SU-DHL-6 (cell line): Measurements from ENCODE around the gene BCAS3.

Experiments used
- H2AFZ ChIP-seq: fragments of 200-600 bp; sonication (generic); 2 replicates; pipeline ENCODE4 v1.6.1; 2014; ENCODE audit warnings: low read depth, mild to moderate bottlenecking, moderate library complexity, mixed read lengths, antibody characterized with exemption, low read length; ENCODE audit not compliant: severe bottlenecking
- H3F3A ChIP-seq: fragments of 200-600 bp; shearing (Covaris generic); 2 replicates; pipeline ENCODE4 v1.6.0; 2016; ENCODE audit warnings: antibody characterized with exemption, mild to moderate bottlenecking; ENCODE audit not compliant: insufficient read depth
- H3K27ac ChIP-seq: fragments of 200-600 bp; sonication (generic); 2 replicates; pipeline ENCODE4 v1.5.1; 2016; ENCODE audit warnings: low read depth, mild to moderate bottlenecking, low read length, moderate library complexity, mixed read lengths
- H3K27me3 ChIP-seq: fragments of 200-600 bp; sonication (generic), shearing (Covaris generic); 2 replicates; pipeline ENCODE4 v1.6.0; 2014; ENCODE audit warnings: mild to moderate bottlenecking, low read length
- H3K36me3 ChIP-seq: fragments of 200-600 bp; sonication (generic); 2 replicates; pipeline ENCODE4 v1.6.1; 2014; ENCODE audit warnings: mild to moderate bottlenecking, low read length, mixed read lengths
- H3K4me2 ChIP-seq: fragments of 300-600, 200-600 bp; shearing (Covaris generic), sonication (generic); 2 replicates; pipeline ENCODE4 v1.6.0; 2014; ENCODE audit warnings: low read length, low read depth, mild to moderate bottlenecking; ENCODE audit not compliant: poor library complexity, severe bottlenecking
- H3K4me3 ChIP-seq: fragments of 200-600 bp; sonication (generic); 2 replicates; pipeline ENCODE4 v1.5.1; 2014; ENCODE audit warnings: antibody characterized with exemption, low read length, mild to moderate bottlenecking, mixed read lengths; ENCODE audit not compliant: insufficient read depth, poor library complexity, severe bottlenecking
- H3K79me2 ChIP-seq: fragments of 200-600 bp; sonication (generic); 2 replicates; pipeline ENCODE4 v1.6.1; 2014; ENCODE audit warnings: mild to moderate bottlenecking, low read length, moderate library complexity; ENCODE audit not compliant: insufficient read depth
- H3K9ac ChIP-seq: fragments of 200-600 bp; sonication (generic); 2 replicates; pipeline ENCODE4 v1.7.0; 2014; ENCODE audit warnings: mild to moderate bottlenecking, low read length
- H3K9me2 ChIP-seq: fragments of 200-600 bp; sonication (generic); replicated peaks from 2 replicates; pipeline ENCODE4 v1.6.1; 2014; ENCODE audit warnings: low read length; ENCODE audit not compliant: insufficient read depth
- H3K9me3 ChIP-seq: fragments of 200-600 bp; sonication (generic); 2 replicates; pipeline ENCODE4 v1.6.1; 2014; ENCODE audit warnings: low read length, mixed read lengths; ENCODE audit not compliant: insufficient read depth
- H4K20me1 ChIP-seq: fragments of 200-600 bp; sonication (generic); 2 replicates; pipeline ENCODE4 v1.6.1; 2014; ENCODE audit warnings: low read depth, mild to moderate bottlenecking, antibody characterized with exemption, low read length, moderate library complexity, mixed read lengths
- EZH2phosphoT487 ChIP-seq: fragments of 200-600 bp; sonication (generic), shearing (Covaris generic); conservative IDR thresholded peaks from 2 replicates; pipeline ENCODE4 v1.6.1; 2018; ENCODE audit warnings: mild to moderate bottlenecking, antibody characterized with exemption, low read length, moderate library complexity, mixed read lengths
- TF ChIP-seq, protein P1 (sequence below): fragments of 200-600 bp; sonication (generic); IDR thresholded peaks from one replicate; pipeline ENCODE4 v1.5.1; 2017; ENCODE audit warnings: antibody characterized with exemption, mild to moderate bottlenecking, low read length, moderate library complexity; ENCODE audit not compliant: insufficient read depth, poor library complexity, severe bottlenecking

Gene BCAS3

DNA sequence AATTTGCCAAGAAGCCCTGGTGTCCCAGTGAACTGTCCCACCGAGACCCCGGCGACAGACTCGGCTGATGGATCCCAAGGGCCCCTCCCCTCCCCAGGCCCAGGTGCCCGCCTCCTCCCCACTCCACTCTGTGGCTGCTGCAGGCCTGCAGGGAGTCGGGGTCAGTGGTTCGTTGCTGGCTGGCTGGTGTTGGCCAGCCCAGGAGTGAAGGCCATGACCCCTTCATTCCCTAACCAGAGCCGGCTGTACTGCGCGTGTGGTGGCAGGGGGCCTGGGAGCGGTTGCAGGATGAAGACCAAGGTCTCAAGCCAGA is 712.8 kb downstream of the BCAS3 start:
- Histone ChIP-seq H3K27ac (no peak overlapping the region), H3K36me3 (no peaks in the 10 kb centered on the region), H3K9ac (no peak overlapping the region), H3K27me3 (no peaks in the 10 kb centered on the region), H4K20me1 (no peaks in the 10 kb centered on the region), H3K79me2 (no peaks in the 10 kb centered on the region), H3K4me3 (no peak overlapping the region), H3K9me3 (no peaks in the 10 kb centered on the region), H3K9me2 (no peaks in the 10 kb centered on the region), H3F3A (no peaks in the 10 kb centered on the region), H3K4me2 (no peak overlapping the region), H2AFZ (no peak overlapping the region)
- no peak for TF ChIP-seq EZH2phosphoT487
- TF ChIP-seq, protein P1, sequence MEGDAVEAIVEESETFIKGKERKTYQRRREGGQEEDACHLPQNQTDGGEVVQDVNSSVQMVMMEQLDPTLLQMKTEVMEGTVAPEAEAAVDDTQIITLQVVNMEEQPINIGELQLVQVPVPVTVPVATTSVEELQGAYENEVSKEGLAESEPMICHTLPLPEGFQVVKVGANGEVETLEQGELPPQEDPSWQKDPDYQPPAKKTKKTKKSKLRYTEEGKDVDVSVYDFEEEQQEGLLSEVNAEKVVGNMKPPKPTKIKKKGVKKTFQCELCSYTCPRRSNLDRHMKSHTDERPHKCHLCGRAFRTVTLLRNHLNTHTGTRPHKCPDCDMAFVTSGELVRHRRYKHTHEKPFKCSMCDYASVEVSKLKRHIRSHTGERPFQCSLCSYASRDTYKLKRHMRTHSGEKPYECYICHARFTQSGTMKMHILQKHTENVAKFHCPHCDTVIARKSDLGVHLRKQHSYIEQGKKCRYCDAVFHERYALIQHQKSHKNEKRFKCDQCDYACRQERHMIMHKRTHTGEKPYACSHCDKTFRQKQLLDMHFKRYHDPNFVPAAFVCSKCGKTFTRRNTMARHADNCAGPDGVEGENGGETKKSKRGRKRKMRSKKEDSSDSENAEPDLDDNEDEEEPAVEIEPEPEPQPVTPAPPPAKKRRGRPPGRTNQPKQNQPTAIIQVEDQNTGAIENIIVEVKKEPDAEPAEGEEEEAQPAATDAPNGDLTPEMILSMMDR = no peak

DNA sequence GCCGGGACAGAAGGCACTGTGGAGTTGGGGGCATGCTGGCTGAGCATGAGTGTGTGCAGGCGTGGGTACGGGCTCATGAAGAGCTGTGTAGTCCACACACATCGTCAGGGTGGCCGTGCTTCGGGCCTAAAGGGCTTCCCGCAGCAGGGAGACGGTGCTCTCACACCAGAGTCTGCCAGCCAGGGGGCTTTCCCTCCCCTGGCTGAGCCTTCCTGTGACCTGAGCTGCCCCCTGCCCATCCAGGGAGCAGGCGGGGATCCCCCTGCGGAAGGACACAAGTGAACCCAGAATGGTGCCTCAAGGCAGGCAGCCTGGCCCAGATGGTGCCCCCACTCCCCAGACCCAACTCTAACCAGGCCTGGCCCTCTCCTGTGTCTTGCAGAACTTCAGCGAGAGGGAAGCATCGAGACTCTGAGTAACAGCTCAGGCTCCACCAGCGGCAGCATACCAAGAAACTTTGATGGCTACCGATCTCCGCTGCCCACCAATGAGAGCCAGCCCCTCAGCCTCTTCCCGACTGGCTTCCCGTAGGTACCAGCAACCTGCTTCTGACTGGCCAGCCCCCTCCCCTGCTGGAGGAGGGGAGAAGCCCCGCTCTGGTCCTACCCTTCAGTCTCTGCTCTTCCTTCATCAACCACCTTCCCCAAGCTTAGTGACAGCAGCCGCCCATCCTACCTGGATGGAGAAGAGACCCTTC is 714.1 kb downstream of the BCAS3 start:
- Histone ChIP-seq H3K36me3 (no peaks in the 10 kb centered on the region), H3F3A (no peaks in the 10 kb centered on the region), H3K4me3 (no peak overlapping the region), H3K27ac (no peak overlapping the region), H3K27me3 (no peaks in the 10 kb centered on the region), H3K9me3 (no peaks in the 10 kb centered on the region), H3K9ac (no peak overlapping the region), H3K9me2 (no peaks in the 10 kb centered on the region), H3K79me2 (no peaks in the 10 kb centered on the region), H3K4me2 (no peak overlapping the region), H2AFZ (no peak overlapping the region), H4K20me1 (no peaks in the 10 kb centered on the region)
- TF ChIP-seq, protein P1 = no peak
- no peak for TF ChIP-seq EZH2phosphoT487

DNA sequence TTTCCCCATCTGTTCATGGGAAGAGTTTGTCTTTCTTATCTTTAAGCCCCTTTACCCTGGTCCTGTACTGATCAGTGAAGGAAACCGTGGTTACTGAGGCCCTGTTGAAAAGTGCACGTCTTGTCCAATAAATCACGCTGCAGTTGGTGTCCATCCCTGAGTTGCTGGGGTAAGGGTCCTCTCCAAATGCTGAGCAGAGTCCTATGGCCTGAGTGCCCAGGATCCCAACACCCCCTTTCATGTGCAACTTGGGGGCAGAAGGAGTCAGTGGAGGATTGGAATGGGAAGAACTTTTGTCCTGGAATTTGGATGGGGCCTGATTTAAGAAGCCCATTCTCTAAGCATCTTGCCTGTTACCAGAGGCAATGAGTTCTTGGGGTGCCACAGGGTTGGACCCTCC is 715.0 kb downstream of the BCAS3 start:
- Histone ChIP-seq H3K27me3 (no peaks in the 10 kb centered on the region), H3K4me2 (no peak overlapping the region)

More for the DNA sequence above, 715.0 kb downstream of the BCAS3 start:
- H3K9me2 ChIP-seq = no peaks in the 10 kb centered on the region
- no peak overlapping the region for H3K9ac ChIP-seq
- no peaks in the 10 kb centered on the region for H3K9me3 ChIP-seq
- no peak for TF ChIP-seq EZH2phosphoT487
- TF ChIP-seq, protein P1 = no peak
- no peaks in the 10 kb centered on the region for H4K20me1 ChIP-seq
- H3K4me3 ChIP-seq = no peak overlapping the region
- no peaks in the 10 kb centered on the region for H3K79me2 ChIP-seq
- H2AFZ ChIP-seq = no peak overlapping the region
- no peaks in the 10 kb centered on the region for H3K36me3 ChIP-seq
- H3F3A ChIP-seq = no peaks in the 10 kb centered on the region
- no peak overlapping the region for H3K27ac ChIP-seq
